ENCODE measurements around the gene RRP1B. TPM values are rescaled to one million over a fixed set of nuclear protein-coding genes. Genes with fewer than 3 reads are reported as not detected.
"Not testable (repeated sequence)": the region's sequence is repeated elsewhere in the genome, so short reads cannot be mapped to it uniquely, and the experiment has no call there.

Gene RRP1B
- total RNA-seq, 1 experiment from 2014 or later, result 40.5 TPM

DNA sequence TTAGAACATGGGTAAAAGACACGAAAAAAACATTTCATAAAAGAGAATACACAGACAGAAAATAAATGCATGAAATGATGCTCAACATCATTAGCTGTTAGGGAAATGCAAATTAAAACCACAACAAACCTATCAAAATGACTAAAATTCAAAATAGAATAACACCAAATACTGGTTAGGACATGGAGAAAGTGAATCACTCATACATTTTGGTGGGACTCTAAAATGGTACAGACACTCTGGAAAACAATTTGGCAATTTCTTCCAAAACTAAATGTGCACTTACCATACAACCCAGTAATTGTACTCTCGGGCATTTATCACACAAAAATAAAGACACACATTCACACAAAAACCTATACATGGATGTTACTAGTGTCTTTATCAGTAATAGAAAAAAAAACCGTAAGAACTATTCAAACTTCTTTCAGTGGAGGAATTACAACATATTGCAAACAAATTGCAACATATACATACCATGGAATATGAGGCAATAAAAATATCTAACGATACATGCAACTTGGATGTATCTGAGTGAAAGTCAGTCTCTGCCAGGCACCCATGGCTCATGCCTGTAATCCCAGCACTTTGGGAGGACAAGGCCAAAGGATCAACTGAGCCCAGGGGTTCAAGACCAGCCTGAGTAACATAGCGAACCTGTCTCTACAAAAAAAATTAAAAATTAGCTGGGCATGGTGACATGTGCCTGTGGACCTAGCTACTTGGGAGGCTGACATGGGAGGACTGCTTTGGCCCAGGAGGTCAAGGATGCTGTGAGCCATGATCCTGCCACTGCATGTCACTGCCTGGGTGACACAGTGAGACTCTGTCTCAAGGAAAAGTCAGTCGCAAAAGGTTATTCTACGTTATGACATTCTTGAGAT, 19.6 kb upstream of the RRP1B start:
- DNase-seq (ENCODE audit: low spot score), result no peak
- in situ Hi-C loops (cut with HindIII; ENCODE audit: low sequenced_read_pairs), result no loop called here

GRCh38 chr21:43640400-43640799, 19.0 kb upstream of the RRP1B start:
- in situ Hi-C loops (cut with HindIII; ENCODE audit: low sequenced_read_pairs), result no loop called here
- DNase-seq (ENCODE audit: low spot score), result no peak

DNA sequence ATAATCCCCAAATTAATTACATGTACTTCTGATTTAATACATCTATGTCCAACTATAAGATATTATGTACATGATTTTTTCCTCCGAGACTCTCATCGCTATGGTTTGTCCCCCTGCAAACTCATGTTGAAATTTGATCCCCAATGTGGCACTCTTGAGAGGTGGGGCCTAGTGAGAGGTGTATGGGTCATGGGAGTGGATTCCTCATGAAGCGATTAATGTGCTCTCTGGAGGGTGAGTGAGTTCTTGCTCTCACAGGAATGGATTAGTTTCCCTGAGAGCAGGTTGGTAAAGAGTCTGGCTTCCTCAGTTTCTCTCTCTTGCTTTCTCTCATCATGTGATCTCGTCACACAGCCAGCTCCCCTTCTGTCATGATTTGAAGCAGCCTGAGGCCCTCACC, 16.2 kb upstream of the RRP1B start:
- in situ Hi-C loops (cut with HindIII; ENCODE audit: low sequenced_read_pairs), result no loop called here
- DNase-seq (ENCODE audit: low spot score), result no peak

GRCh38 chr21:43644071-43644470, 15.3 kb upstream of the RRP1B start:
- in situ Hi-C loops (cut with HindIII; ENCODE audit: low sequenced_read_pairs), result no loop called here
- DNase-seq (ENCODE audit: low spot score), result no peak

GRCh38 chr21:43644609-43645008, 14.8 kb upstream of the RRP1B start:
- DNase-seq (ENCODE audit: low spot score), result no peak
- in situ Hi-C loops (cut with HindIII; ENCODE audit: low sequenced_read_pairs), result no loop called here

- in situ Hi-C loops (cut with HindIII; ENCODE audit: low sequenced_read_pairs), result no loop called here
- DNase-seq (ENCODE audit: low spot score), result peak; percentile 41
Measured at GRCh38 chr21:43645136-43645891, 14.0 kb upstream of the RRP1B start.

DNA sequence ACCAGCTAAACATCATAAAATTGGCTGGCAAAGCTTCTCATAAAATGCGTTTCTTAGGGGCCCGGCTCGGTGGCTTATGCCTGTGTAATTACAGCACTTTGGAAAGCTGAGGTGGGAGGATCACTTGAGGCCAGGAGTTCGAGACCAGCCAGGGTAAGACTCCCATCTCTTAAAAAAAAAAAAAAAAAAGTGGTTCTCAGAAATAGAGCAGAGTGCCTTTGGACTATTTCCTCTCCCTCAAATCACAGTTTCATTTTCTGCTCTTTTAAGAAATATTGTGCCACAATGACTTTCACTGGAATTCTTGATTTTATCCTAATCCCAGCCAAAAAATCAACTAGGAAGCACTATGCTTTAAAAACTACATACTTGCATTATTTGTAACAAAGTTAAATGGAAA, 13.4 kb upstream of the RRP1B start:
- in situ Hi-C loops (cut with HindIII; ENCODE audit: low sequenced_read_pairs), result no loop called here
- no peak for DNase-seq (ENCODE audit: low spot score)

GRCh38 chr21:43646550-43647260, 12.7 kb upstream of the RRP1B start:
- in situ Hi-C loops (cut with HindIII; ENCODE audit: low sequenced_read_pairs), result no loop called here
- DNase-seq (ENCODE audit: low spot score), result peak; percentile 89

DNA sequence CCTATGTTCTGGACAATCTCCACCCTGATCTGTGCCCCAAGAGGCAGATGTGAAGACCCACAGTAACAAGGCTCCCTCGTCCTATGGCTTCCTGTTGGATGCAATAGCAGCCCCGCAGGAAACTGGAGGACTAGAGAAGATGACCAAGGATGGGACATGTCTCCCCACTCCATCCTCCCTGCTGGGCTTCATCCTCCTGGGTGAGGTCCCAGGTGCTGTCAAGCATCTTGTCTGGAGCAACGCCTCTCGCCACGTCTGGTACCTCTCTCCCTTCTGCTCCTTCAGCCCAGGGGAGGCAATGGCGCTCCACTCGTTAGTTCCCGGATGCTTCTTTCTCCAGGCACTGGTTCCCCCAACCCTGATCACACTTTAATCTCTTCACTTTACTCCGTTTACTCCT, 11.2 kb upstream of the RRP1B start:
- DNase-seq (ENCODE audit: low spot score), result no peak
- in situ Hi-C loops (cut with HindIII; ENCODE audit: low sequenced_read_pairs), result no loop called here

- DNase-seq (ENCODE audit: low spot score); in situ Hi-C loops (cut with HindIII; ENCODE audit: low sequenced_read_pairs): not testable (repeated sequence)
Measured at GRCh38 chr21:43651926-43652325, 7.4 kb upstream of the RRP1B start.

DNA sequence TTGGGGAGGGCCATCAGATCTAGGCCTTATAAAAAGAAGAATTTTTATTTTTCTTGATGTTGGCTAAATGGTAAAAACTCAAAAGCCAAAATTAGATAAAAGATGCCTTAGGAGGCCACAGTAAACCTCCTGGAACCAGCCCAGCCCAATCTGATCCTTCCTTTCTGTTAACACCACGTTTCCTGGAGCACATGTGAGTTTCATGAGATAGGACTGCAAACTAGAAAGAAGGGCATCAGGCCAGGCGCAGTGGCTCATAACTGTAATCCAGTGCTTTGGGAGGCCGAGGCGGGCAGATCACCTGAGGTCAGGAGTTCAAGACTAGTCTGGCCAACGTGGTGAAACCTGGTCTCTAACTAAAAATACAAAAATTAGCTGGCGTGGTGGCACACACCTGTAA, 6.7 kb upstream of the RRP1B start:
- in situ Hi-C loops (cut with HindIII; ENCODE audit: low sequenced_read_pairs), result no loop called here
- no peak for DNase-seq (ENCODE audit: low spot score)

DNA sequence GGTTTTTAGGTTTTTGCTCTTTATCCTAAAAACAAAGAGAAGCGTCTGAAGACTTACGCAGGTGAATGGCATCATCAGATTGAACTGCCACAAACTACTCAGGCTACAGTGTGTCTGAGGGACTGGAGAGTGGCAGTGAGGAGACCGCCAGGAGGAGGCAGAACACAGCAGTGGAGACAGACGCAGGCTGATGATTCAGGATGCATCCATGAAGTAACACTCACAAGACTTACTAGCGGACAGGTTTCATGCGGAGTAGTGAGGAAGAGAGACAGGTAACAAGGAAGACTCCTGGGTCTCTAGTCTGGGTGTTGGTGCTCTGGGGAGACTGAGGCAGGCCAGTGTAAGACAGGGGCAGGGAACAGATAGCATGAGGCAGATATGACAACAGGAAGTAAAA, 5.7 kb upstream of the RRP1B start:
- no peak for DNase-seq (ENCODE audit: low spot score)

DNA sequence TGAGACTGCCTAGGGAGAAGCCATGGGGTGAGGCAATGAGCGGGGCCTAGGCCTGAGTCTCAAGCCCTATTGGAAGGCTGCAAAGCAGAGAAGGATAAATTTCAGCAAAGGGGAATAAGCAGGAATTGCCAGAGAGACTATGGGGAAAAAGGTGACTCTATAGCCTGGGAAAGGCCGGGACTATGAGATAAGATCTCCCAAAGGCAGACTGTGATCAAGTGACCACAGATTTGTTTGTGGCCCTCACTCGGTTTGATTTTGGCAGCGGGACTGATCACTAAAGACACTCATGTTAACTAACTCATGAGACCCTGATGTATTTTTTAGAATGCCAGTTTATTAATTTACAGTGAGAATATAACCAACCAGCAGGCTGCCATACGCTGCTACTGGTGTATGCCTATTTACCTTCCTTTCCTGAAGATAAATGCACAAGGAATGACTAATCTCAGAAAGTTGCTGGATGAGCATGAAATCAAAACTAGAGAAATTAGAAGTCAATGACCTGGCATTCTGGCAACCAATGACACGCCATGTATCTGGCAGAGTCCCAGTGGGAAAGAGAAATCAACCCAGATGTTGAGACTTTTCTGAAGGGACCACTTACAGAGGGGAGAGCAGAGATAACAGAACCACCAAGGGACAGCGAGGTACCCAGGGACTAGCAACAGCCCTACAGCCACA, 4.4 kb upstream of the RRP1B start:
- DNase-seq (ENCODE audit: low spot score), result no peak
- in situ Hi-C loops (cut with HindIII; ENCODE audit: low sequenced_read_pairs), result no loop called here

More for the DNA sequence above, 5.7 kb upstream of the RRP1B start:
- in situ Hi-C loops (cut with HindIII; ENCODE audit: low sequenced_read_pairs), result no loop called here

DNA sequence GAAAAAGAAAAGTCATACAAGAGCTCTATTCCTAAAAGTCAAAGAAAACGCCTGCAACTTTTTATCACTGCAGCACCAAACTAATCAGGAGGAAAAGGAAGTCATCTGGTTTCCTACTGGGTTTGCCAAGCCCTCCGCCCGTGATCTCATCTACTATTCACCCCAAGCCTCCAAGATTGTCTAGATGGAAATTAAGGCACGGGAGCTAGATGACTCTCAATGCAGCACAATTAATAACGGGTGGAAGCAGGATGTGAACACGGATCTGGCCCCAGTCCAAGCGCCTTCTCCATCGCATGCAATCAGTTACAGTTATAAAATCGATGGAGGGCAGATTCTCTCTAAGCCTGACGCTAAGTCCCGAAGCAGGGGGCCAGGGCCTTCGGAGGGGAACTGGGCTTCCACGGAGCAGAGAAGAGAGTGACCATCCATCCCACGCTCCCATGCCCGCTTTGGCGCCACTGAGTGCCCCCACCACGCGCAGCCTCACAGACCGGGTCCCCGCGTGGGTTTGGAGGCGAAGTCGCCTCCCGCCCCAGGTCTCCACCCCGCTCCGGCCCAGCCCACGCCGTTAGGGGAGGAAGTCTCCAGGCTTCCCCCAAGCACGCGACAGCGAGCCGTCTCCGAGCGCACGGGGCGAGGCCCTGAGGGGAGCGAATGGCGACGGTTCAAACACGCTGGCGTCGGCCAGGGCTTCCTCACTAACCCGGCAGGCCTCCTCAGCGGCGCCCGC, 1.8 kb upstream of the RRP1B start:
- no peak for DNase-seq (ENCODE audit: low spot score)
- in situ Hi-C loops (cut with HindIII; ENCODE audit: low sequenced_read_pairs), result no loop called here

- no peak for DNase-seq (ENCODE audit: low spot score)
- in situ Hi-C loops (cut with HindIII; ENCODE audit: low sequenced_read_pairs), result no loop called here
Measured at GRCh38 chr21:43658088-43658741, 1.1 kb upstream of the RRP1B start.

GRCh38 chr21:43658769-43659135, 608 bp upstream of the RRP1B start:
- DNase-seq (ENCODE audit: low spot score), result no peak
- in situ Hi-C loops (cut with HindIII; ENCODE audit: low sequenced_read_pairs), result no loop called here

DNA sequence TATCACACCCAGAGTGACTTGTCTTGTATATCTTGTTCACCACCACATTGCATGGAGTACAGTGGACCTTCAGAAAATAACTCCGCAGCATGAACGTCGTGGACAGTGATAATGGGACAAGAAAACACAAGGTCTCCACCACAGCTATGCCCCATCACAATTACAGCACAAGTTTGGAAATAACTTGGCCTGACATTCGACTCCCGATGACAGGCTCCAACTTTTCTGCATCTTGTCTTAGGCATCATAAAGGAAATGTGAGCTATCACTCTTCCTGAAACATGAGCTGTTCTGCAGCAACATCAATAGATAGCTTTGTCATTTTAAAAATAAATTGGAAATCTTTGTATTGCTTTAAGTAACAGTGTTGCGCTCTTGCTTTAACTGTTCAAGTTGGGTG, 2.9 kb downstream of the RRP1B start:
- in situ Hi-C loops (cut with HindIII; ENCODE audit: low sequenced_read_pairs), result no loop called here
- DNase-seq (ENCODE audit: low spot score), result no peak

DNA sequence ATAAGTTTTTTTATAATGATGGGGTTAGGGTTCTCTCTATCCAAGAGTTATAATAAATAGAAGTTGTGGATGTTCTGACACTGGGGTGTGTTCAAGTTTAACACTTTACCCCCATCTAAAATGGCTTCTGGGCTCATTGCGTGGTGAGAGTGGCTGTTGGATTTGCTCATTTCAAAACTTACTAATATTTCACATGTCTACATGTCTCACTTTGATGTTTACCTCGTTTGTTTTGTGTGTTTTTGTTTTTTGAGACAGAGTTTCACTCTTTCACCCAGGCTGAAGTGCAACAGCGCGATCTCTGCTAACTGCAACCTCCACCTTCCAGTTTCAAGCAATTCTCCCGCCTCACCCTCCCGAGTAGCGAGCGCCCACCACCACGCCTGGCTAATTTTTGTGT, 3.7 kb downstream of the RRP1B start:
- in situ Hi-C loops (cut with HindIII; ENCODE audit: low sequenced_read_pairs), result no loop called here
- DNase-seq (ENCODE audit: low spot score), result no peak
